Stimulated activated CD4-positive, alpha-beta T cell treated with anti-CD3 and anti-CD28 coated beads, Interleukin-1b, Interleukin-23, amount 100 ng/mL, for 1 hour (primary cell): Measurements from ENCODE around the gene DPH3.

ENCODE experiments used
- DNase-seq, 2 donors: peaks; one replicate each; pipeline ENCODE4 v3.0.0-alpha.2; 2020; ENCODE audit warnings: low read depth in 2 of 2

Gene DPH3

GRCh38 chr3:16233806-16234205 lies 30.9 kb downstream of the DPH3 start:
- no peak for DNase-seq

- no peak for DNase-seq
Observed at GRCh38 chr3:16231983-16232382, 32.8 kb downstream of the DPH3 start.

GRCh38 chr3:16229681-16230080 lies 35.1 kb downstream of the DPH3 start:
- no peak for DNase-seq

- DNase-seq: no peak
Observed at GRCh38 chr3:16227566-16227965, 37.2 kb downstream of the DPH3 start.

GRCh38 chr3:16224325-16224724 lies 40.4 kb downstream of the DPH3 start:
- no peak for DNase-seq

GRCh38 chr3:16222547-16222946 lies 42.2 kb downstream of the DPH3 start:
- no peak for DNase-seq

- no peak for DNase-seq
Observed at GRCh38 chr3:16221990-16222389, 42.8 kb downstream of the DPH3 start.

- no peak for DNase-seq
Observed at GRCh38 chr3:16219777-16220176, 45.0 kb downstream of the DPH3 start.

- DNase-seq: no peak
Observed at GRCh38 chr3:16216373-16216935, 48.3 kb downstream of the DPH3 start.

GRCh38 chr3:16214366-16214765 lies 50.4 kb downstream of the DPH3 start:
- DNase-seq: no peak

- DNase-seq: no peak
Observed at GRCh38 chr3:16211176-16211904, 53.4 kb downstream of the DPH3 start.
